ENCODE results near the gene FAM50A.
"Not testable (repeated sequence)": the region's sequence is repeated elsewhere in the genome, so short reads cannot be mapped to it uniquely, and the experiment has no call there.

The FAM50A gene, protein sequence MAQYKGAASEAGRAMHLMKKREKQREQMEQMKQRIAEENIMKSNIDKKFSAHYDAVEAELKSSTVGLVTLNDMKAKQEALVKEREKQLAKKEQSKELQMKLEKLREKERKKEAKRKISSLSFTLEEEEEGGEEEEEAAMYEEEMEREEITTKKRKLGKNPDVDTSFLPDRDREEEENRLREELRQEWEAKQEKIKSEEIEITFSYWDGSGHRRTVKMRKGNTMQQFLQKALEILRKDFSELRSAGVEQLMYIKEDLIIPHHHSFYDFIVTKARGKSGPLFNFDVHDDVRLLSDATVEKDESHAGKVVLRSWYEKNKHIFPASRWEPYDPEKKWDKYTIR

DNA sequence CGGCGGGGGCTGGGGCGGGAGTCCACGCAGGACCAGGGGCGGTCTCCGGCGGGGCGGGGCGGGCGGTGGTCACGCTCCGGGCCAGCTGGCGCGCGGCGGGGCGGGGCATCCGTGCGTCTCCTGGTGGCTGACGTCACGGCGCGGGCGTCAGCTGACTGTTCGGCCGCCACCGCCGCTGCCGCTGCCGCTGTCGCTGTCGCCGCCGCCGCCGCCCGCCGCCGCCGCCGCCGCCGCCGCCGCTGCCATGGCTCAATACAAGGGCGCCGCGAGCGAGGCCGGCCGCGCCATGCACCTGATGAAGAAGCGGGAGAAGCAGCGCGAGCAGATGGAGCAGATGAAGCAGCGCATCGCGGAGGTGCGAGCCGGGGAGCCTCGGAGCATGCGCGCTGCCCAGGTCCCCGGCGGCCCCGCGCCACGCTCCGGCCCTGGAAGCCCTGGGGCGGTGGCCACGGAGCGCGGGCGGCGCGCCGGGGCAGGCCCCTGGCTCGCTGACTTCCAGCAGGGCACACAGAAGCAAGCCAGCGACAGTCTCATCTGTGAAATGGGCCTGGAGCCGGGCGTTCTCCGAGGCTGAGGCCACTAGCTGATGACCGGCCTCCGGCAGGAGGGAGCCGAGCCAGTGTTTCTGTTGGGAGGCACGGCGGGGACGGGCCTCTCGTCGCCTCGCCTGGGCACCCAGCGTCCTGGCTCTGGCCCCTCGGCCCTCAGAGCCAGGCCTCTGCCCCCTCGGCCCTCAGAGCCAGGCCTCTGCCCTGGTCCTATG, at the start of gene FAM50A:
Gene FAM50A, plus strand, starts transcription at position 150 of the 763 bp plus-strand sequence. Its CDS starts 95 bp downstream, at position 245.
- DNase-seq (ENCODE audit: low spot score) = no peak

DNA sequence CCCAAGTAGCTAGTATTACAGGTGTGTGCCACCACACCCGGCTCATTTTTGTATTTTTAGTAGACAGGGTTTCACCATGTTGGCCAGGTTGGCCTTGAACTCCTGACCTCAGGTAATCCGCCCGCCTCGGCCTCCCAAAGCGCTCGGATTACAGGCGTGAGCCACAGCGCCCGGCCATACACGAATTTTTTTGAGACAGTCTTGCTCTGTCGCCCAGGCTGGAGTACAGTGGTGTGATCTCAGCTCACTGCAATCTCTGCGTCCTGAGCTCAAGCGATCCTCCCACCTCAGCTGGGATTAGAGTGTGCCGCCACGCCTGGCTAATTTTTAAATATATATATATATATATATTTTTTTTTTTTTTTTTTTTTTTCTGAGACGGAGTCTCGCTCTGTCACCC, 47.6 kb upstream of the FAM50A start:
- not testable (repeated sequence) for DNase-seq (ENCODE audit: low spot score)

DNA sequence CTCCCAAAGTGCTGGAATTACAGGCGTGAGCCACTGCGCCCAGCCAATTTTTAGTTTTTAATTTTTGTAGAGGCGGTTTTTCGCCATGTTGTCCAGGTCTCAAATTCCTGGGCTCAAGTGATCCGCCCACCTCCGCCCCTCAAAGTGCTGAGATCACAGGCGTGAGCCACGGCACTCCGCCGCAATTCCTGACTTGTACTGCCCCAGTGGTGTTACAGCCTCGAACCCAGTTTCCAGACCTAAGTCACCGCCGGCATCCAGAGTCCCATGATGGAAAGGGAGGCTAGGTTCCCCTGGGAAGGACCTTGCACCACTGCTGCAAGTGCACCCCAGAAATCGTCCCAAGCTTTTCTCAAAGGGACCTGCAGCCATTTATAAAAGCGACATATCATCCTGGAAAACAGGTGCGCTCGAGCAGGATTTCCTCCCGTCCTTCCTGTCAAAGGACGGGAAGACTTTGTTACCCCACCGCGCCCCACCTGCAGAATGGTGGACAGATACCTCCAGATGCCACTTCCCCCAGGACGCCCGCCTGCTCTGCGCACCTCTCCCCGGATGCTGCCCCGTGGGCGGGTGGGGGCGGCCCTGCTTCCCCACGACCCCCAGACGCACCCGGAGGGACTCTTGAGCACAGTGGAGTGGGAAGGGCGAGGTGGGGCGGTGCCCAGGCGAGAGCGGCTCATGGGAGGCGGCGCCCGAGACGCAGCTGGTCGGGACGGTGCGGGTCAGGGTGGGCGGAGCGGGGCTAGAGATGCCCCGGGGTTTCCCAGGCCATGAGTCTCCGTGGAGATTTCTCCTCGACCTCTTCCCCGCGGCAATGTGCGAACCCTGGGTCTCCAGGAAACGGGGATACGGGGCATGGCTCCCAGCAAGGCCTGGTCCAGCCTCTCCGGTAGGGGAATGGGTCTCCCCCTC, 46.7 kb upstream of the FAM50A start:
- no peak for DNase-seq (ENCODE audit: low spot score)

DNA sequence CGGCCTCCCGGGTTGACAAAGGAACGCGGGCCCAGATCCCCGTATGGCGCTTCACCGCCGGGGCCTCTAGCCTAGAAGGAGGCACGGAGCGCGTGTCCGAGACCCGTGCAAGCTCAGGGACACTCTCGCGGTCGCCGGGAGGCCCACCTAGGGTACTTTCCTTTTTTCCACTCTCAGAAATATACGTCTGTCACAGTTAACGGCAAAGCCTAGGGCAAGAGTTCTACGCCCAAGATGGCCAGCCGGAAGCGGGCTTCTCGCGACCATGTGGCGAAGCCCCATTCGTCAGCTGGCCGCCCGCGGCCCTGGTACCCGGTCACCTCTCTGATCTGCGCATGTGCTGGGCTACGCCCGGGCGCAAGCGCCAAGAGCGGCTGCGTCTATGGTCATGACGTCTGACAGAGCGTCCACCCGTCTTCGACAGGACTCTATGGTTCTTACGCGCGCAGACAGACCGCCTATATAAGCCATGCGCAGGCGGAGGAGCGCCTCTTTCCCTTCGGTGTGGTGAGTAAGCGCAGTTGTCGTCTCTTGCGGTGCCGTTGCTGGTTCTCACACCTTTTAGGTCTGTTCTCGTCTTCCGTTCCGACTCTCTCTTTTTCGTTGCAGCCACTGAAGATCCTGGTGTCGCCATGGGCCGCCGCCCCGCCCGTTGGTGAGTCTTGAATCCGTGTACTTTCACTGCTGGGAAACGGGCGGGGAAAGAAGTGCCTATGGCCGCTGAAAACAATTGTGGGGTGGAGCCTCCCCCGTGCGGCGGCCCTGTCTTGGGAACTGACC, 45.9 kb upstream of the FAM50A start, which contains the start of gene RPL10:
Gene RPL10, plus strand, starts transcription at position 490 of the 780 bp plus-strand sequence. Its CDS starts 143 bp downstream, at position 633.
- DNase-seq (ENCODE audit: low spot score) = peak; percentile 76

DNA sequence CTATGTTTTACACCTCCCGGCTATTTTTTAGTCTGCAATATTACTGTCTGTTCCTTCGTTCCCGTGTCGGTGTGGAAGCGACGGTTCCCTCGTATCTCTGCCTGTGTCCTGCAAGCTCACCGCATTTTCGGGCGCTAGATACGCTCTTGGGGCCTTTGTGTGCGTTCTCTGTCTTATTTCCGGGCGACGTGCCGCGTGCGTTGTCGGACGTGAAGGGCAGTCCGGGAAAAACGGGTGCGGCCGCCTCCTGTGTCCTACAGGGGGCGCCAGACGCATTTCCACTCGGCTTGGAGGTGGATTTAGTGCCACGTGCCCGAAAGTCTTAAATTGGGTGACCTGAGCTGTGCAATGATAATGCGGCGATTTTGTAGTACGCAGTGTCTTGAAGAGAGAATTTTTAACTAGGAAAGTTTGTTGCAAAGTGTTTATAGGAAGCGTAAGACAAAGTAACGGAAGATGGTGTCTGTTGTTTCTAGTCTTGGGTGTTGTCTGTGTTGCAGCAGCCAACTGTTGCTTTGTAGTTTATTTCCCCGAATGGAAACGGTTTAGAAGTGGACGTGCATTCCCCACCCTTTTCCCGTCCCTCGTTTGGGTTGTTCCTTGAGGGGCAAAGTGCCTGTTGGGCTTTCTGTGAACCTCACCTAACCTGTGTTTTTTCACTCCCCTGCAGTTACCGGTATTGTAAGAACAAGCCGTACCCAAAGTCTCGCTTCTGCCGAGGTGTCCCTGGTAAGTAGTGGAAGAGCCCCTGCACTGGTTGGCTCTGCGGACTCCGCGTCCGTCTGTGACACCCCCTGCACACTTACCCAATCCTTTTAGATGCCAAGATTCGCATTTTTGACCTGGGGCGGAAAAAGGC, 45.0 kb upstream of the FAM50A start:
- no peak for DNase-seq (ENCODE audit: low spot score)

DNA sequence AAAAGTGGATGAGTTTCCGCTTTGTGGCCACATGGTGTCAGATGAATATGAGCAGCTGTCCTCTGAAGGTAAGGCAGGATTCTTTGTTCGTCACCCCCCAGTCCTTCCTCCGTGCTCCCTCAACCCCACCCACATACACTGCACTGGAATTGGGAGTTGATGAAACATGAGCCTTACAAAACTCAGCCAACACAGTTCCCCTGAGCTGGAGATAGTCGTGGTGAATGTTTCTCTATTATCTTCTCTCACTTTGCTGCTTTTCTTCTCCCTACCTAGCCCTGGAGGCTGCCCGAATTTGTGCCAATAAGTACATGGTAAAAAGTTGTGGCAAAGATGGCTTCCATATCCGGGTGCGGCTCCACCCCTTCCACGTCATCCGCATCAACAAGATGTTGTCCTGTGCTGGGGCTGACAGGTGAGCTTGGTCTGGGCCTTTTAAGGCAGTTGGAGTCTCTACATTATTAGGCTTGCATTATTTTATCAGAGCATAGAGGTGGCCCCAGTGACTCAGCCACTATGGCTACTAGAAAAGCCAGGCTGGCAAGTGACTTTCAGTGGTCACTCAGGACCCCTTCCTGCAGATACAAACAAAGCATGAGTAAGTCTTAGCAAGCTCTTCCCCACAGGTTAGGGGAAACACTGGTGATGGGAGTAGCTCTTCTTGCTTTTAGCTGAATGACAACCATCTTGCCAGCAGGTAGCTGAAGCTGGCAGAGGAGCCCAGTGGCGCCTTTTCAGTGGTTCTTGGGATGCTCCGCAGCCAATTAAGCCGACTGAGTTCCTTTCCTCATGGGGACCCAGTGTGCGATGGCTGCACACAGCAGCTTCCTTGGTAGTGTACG, 44.2 kb upstream of the FAM50A start:
- DNase-seq (ENCODE audit: low spot score) = no peak

DNA sequence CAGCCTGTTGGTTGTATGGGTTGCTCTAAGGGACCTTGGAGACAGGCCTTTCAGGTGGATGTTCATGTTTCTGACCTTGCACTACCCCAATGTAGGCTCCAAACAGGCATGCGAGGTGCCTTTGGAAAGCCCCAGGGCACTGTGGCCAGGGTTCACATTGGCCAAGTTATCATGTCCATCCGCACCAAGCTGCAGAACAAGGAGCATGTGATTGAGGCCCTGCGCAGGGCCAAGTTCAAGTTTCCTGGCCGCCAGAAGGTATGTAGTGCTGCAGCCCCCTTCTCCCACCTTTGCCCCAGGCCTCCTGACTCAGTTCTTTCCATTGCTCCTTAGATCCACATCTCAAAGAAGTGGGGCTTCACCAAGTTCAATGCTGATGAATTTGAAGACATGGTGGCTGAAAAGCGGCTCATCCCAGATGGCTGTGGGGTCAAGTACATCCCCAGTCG, 43.5 kb upstream of the FAM50A start:
- DNase-seq (ENCODE audit: low spot score) = not testable (repeated sequence)

DNA sequence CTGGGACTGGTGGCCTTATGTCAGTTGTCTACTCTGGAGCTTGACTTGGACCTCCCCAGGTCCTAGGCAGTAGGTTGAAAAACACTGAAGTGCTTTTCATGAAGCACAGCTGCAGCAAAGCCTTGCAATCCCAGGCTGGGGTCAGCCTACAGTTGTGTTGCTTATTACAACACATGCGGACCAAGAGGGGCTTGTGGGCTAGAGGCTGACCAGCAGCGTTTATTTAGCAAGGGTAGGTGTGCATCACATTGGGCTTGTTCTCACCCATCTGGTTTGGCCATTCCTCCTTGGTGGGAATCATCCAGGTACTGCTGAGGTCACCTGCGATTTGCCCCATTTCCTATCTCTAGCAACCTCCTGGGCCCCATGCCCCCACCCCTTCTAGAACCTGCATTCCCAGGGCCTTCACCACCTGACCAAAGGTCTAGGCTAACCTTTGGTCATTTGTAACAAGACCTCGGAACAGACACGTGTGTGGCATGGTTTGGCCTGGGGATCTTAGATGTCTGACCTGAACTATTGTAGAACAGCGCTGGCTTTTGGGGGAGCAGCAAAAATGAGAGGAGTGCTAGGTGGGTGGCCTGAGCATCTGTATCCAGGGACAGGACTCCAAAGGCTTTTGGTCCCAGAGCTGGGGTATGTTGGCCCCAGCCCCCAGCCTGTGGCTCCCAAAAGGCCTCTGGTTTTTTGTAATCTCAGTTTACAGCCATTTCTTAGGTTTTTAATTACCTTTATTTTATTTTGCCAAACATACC, 42.7 kb upstream of the FAM50A start:
- no peak for DNase-seq (ENCODE audit: low spot score)

DNA sequence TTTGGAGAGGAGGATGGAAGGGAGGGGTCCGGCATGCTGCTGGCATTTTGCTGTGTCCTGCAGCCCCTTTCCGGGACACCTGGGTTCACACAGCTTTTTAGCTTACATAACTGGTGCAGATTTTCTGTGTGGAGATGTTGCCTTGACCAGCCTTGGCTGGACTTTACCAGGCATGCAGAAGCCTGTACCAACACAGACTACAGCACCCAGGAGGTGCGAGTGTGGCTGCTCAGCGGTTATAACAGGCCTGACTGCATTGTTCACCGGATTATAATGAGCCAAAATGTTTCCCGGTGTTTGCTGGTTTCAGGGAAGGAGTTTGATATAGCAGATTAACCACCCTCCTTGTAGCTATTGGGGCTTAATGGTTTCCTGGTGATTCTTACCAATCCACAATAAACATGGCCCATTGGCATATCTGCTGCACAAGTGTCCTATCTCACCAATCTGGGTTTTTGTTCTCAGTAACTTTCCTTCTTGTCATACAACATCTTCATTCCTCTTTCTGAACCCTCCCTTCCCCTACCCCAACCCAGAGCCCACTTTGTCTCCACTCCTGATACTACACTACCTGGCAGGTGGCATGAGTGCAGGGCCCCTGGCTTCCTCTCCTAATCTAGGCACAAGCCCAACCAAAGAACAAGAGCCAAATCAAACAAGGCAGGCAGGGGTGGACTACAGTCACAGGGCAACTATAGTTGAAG, 41.9 kb upstream of the FAM50A start:
- DNase-seq (ENCODE audit: low spot score) = no peak

DNA sequence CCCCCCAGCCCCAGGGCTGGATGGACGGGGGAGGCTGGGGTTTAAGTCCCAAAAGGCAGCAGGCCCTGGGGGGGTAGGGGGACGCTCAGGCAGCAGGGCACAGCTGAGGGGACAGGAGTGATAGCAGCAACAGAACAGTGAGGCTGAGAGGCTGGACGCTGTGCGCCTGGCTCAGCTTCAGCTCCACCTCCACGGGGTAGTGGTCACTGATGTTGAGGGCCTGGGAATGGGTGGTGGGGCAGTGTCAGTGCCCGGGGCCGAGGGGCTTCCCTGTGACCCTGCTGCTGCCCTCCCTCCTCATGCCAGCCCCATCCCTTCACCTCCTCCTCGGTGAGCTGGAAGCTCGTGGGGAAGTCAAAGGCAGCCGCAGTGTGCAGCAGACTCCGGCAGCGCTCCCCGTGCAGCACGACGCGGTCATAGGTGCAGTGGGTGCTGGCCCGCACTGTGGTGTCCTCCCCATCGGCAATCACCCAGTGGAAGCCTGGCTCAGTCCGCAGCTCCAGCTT, 41.3 kb upstream of the FAM50A start:
- DNase-seq (ENCODE audit: low spot score) = no peak

DNA sequence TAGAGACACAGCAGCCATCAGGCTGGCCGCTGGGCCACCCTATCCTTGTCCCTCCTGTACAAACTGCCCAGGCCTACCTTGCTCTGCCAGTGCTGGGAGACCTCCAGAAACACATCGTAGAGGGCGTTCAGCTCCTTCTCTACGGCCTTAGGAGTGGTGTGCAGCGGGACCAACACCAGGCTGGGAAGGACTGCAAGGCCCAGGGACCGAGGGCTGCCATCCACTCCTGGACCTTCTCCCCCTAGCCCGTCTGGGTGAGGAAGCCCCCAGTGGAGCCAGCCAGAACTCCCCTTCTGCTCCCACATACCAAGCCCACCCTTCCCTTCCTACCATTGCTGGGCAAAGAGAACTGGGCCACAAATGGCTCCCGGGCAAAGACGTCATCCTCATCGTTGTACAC, 40.7 kb upstream of the FAM50A start:
- DNase-seq (ENCODE audit: low spot score) = no peak

DNA sequence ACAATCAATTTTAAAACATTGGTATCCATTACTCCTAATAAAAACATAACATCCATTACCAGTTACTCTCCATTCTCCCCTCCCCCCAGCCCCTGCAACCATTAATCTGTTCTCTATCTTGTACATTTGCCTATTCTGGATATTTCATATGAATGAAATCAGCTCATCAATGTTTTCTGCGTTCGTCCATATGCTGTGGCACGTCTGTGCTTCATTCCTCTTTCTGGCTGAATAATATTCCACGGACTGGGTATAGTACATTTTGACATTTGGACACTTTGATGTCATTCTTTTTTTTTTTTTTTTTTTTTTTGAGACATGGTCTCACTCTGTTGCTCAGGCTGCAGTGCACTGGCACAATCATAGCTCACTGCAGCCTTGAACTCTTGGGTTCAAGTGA, 40.1 kb upstream of the FAM50A start:
- DNase-seq (ENCODE audit: low spot score) = no peak

DNA sequence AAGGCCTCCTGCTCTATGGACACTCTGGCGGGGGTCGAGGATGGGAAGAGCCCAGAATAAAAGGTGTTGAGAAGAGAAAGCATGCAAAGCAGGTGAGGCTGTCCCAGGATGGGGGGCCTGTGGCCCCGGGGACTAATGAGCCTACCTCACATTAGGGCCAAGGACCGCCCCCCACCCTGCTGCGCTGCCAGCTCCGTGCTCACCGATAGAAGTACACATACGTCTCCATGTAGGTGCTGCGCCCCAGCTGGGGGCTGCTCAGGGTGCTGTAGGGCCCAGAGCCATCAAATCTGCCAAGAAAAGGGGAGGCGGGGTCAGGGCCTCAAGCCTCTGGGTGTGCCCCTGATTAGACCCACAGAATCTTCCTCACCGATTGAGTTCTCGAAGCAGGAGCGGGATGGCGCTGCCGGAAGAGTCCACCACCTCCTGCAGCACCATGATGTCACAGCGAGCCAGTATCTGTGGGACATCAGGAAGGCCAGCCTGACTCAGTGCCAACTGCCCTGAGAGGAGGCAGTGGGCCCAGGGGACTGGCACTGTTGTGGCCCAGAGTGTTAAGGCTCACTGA, 39.2 kb upstream of the FAM50A start:
- no peak for DNase-seq (ENCODE audit: low spot score)

DNA sequence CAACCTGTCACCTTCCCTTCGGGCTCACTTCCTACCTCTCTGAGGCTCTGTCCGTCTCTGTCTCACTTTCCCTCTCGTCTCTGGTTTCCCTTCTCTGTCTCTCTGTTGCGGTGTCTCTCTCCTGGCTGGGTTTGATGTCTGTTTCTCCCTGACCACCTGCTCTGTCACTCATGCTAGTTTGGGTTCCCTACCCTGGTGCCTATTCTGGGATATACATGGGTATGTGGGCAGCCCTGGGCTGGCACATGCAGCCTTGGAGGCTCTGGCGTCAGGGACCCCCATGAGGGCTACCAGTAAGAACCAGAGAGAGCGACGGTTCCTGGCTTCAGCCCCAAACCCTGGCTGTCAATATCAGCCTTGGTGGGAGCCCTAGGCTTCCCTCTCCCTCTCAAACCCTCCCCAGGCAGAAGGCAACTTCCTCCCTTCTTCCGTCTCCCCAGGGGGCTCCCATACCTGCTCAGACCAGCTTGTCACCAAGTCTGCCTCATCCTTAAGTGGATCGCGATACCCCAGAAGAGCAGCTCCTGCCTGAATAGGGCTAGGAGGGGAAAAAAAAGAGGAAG, 35.2 kb upstream of the FAM50A start:
- DNase-seq (ENCODE audit: low spot score) = no peak

DNA sequence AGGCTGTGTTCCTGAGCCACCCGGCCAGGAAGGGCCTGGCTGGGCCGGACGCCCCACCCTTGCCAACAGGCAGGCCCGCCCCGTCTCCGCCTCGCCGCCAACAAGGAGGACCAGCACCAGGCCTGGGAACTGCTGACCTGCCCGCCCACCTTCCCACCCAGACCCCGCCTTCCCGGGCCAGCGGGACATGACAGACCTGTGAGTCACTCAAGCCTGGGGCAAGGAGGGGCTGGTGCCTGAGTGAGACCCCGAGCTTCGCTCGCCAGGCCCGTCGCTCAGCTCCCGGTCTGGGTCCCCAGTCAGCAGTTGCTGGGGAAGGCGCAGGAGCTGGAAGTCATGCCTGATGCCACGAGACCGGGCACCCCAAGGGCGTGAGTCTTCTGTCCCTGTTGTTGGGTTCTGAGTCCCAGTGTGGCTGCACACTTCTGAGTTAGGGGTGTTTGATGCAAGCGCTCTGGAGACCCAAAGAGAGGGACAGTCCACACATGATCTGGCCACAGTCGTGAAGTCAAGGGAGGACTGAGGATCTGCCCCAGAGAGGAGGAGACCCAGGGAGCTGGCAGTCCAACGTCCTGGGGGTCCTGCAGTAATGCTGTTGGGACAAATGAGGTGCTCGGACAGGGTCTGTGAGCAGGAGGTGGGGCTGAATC, 34.6 kb upstream of the FAM50A start, which contains the start of gene DNASE1L1:
Gene DNASE1L1, minus strand, starts transcription at position 33 of the 650 bp plus-strand sequence. CDS start 3,686 bp downstream, outside the sequence.
- peak; percentile 78 for DNase-seq (ENCODE audit: low spot score)

DNA sequence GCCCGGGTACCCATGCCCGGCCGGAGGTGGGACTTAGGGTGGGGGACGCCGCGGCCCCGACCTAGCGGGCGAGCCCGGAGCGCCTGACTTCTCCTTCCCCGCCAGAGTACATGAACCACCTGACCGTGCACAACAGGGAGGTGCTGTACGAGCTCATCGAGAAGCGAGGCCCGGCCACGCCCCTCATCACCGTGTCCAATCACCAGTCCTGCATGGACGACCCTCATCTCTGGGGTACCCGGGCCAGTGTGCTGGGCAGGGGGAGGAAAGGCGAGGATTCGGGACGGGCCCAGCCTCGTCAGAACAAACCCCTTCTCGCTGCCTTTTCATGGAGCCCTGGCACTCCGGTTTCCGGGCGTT, 32.0 kb upstream of the FAM50A start:
- no peak for DNase-seq (ENCODE audit: low spot score)

DNA sequence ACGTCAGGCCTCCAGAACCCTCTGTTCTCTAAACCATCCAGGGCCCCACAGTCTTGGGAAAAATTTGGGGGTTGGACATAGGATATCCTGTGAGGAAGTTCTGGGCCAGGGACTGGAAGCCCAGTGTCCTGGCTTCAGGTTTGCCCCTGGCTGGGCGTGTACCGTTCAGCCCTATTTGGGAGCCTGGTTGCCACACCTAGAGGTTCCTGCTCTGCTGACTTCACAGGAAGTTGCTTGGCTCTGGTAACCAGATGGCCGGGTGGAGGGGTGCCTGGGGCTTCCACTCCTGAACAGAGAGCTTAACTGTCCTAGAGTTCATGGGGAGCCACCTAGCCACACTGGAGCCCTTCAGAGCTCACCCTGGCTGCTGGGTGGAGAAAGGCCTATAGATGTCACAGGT, 31.5 kb upstream of the FAM50A start:
- DNase-seq (ENCODE audit: low spot score) = no peak

All from kidney capillary endothelial cell (primary cell).